Neuronal stem cell (in vitro differentiated cells): ENCODE measurements around the gene ULK4.

Source experiments
- DNase-seq: peaks from one replicate; pipeline ENCODE4 v3.0.0-alpha.2; 2013; ENCODE audit warnings: low spot score
- H2AFZ ChIP-seq: one replicate; pipeline ENCODE4 v1.6.1; 2013; ENCODE audit warnings: mild to moderate bottlenecking, low read length, inconsistent platforms
- H2AK5ac ChIP-seq: 2 replicates; pipeline ENCODE4 v1.6.1; 2013; ENCODE audit warnings: low read depth, mild to moderate bottlenecking, inconsistent platforms, low read length, moderate library complexity, mixed read lengths
- H2BK120ac ChIP-seq: 2 replicates; pipeline ENCODE4 v1.6.1; 2013; ENCODE audit warnings: low read depth, mild to moderate bottlenecking, inconsistent platforms, low read length, moderate library complexity, mixed read lengths
- H2BK12ac ChIP-seq: one replicate; pipeline ENCODE4 v1.6.1; 2013; ENCODE audit warnings: low read length, inconsistent platforms
- H2BK15ac ChIP-seq: 2 replicates; pipeline ENCODE4 v1.6.1; 2013; ENCODE audit warnings: mild to moderate bottlenecking, low read length, inconsistent platforms, mixed read lengths
- H2BK5ac ChIP-seq: one replicate; pipeline ENCODE4 v1.6.1; 2013; ENCODE audit warnings: inconsistent platforms, mild to moderate bottlenecking, low read length, moderate library complexity
- H3K14ac ChIP-seq: one replicate; pipeline ENCODE4 v1.6.1; 2013; ENCODE audit warnings: low read length, inconsistent platforms
- H3K18ac ChIP-seq: 2 replicates; pipeline ENCODE4 v1.6.1; 2013; ENCODE audit warnings: low read length, inconsistent platforms
- H3K23ac ChIP-seq: 2 replicates; pipeline ENCODE4 v1.6.1; 2013; ENCODE audit warnings: low read depth, mild to moderate bottlenecking, mixed read lengths, low read length, inconsistent platforms; ENCODE audit not compliant: poor library complexity
- H3K27ac ChIP-seq: replicated peaks from 3 replicates; pipeline ENCODE4 v1.5.1; 2013; ENCODE audit warnings: low read length, inconsistent platforms
- H3K27me3 ChIP-seq, 3 experiments: 2 replicates each; pipeline ENCODE4 v1.6.1; 2013; ENCODE audit warnings: low read length in 3 of 3, mild to moderate bottlenecking in 2 of 3, inconsistent platforms in 1 of 3, low read depth in 1 of 3, mixed read lengths in 1 of 3, moderate library complexity in 1 of 3; ENCODE audit not compliant: control insufficient read depth in 3 of 3, insufficient read depth in 3 of 3
- H3K36me3 ChIP-seq, 2 donors: replicated peaks in 1 of 2; 2 replicates each; pipeline ENCODE4 v1.6.1; 2013; ENCODE audit warnings: low read length in 2 of 2; ENCODE audit not compliant: control insufficient read depth in 2 of 2, insufficient read depth in 2 of 2
- H3K4ac ChIP-seq: 2 replicates; pipeline ENCODE4 v1.6.1; 2013; ENCODE audit warnings: inconsistent platforms, mild to moderate bottlenecking, low read length, moderate library complexity
- H3K4me1 ChIP-seq, 2 donors: 1 replicate in 1 of 2; 2 replicates in 1 of 2; pipeline ENCODE4 v1.6.1; 2013; ENCODE audit warnings: low read length in 2 of 2, low read depth in 1 of 2; ENCODE audit not compliant: control insufficient read depth in 2 of 2, insufficient read depth in 1 of 2
- H3K4me2 ChIP-seq: one replicate; pipeline ENCODE4 v1.6.1; 2013; ENCODE audit warnings: mild to moderate bottlenecking, low read length, inconsistent platforms; ENCODE audit not compliant: insufficient read depth, poor library complexity, severe bottlenecking
- H3K4me3 ChIP-seq, 2 donors: 2 replicates each; pipeline ENCODE4 v1.5.1; 2013; ENCODE audit warnings: low read length in 2 of 2, mild to moderate bottlenecking in 2 of 2, inconsistent platforms in 1 of 2, moderate library complexity in 1 of 2
- H3K79me1 ChIP-seq: one replicate; pipeline ENCODE4 v1.6.1; 2013; ENCODE audit warnings: low read depth, mild to moderate bottlenecking, inconsistent platforms, low read length, moderate library complexity
- H3K9ac ChIP-seq: one replicate; pipeline ENCODE4 v1.6.1; 2013; ENCODE audit warnings: mild to moderate bottlenecking, low read depth, low read length, inconsistent platforms; ENCODE audit not compliant: poor library complexity
- H3K9me3 ChIP-seq, 2 donors: replicated peaks in 1 of 2; 2 replicates each; pipeline versions ENCODE3 to v1.6.1; 2013; ENCODE audit warnings: low read length in 2 of 2, mild to moderate bottlenecking in 2 of 2, inconsistent platforms in 1 of 2, low read depth in 1 of 2, mixed read lengths in 1 of 2, moderate library complexity in 1 of 2; ENCODE audit not compliant: control insufficient read depth in 2 of 2, insufficient read depth in 1 of 2
- H4K8ac ChIP-seq: one replicate; pipeline ENCODE4 v1.6.1; 2013; ENCODE audit warnings: low read depth, mild to moderate bottlenecking, inconsistent platforms, low read length, moderate library complexity
- H4K91ac ChIP-seq: one replicate; pipeline ENCODE4 v1.6.1; 2013; ENCODE audit warnings: low read length, low read depth, mild to moderate bottlenecking, inconsistent platforms; ENCODE audit not compliant: poor library complexity
- WGBS, 2 donors: extraction: QIAGEN DNeasy Blood & Tissue Kit; methylation state at CpG; one replicate each; pipeline ENCODE4 v1.1.7; 2013; ENCODE audit warnings: missing lambda C conversion rate in 2 of 2, mixed read lengths in 1 of 2; ENCODE audit not compliant: insufficient read length in 2 of 2, insufficient replicate concordance in 1 of 2; ENCODE audit errors: extremely low coverage in 2 of 2; 5-methylcytosine and 5-hydroxymethylcytosine counted together

Gene ULK4

DNA sequence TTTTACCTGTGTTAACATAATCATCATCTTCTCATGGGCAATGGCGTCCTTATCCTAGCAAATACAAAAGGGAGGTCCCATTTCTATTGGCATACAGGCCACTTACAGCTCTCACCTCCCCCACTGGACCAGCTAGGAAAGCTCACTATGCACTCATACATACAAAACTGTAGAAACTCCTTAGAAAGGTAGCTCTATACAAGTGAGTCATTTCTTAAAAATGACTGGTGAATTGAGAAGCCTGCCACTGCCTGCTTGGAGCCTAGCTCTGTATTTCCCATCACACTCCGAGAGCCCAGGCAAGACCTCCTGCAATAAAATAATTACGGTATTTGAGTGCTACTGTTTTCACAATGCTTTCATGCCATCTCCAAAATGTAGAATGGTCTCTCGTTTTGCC, 321.8 kb downstream of the ULK4 start:
- Histone ChIP-seq H2BK15ac (no peak overlapping the region), H3K27ac (no peak overlapping the region), H2BK120ac (no peak overlapping the region), H2AFZ (no peak overlapping the region), H2AK5ac (no peak overlapping the region), H3K4me2 (no peak overlapping the region), H4K91ac (no peak overlapping the region), H3K4ac (no peak overlapping the region), H3K4me1 (no peaks in the 10 kb centered on the region), H3K18ac (no peak overlapping the region), H3K36me3 (no peaks in the 10 kb centered on the region), H2BK12ac (no peak overlapping the region), H3K9ac (no peak overlapping the region), H2BK5ac (no peak overlapping the region), H3K14ac (no peak overlapping the region), H3K79me1 (no peaks in the 10 kb centered on the region), H4K8ac (no peak overlapping the region), H3K4me3 (no peak overlapping the region), H3K23ac (no peak overlapping the region), H3K9me3 (no peaks in the 10 kb centered on the region), H3K27me3 (no peaks in the 10 kb centered on the region)
- no CpG with 5 or more reads among the region's 4 CpGs for WGBS, 2 donors
- DNase-seq = no peak

- Histone ChIP-seq H3K4me3 (no peak overlapping the region), H2BK15ac (no peak overlapping the region), H2BK120ac (no peak overlapping the region), H3K14ac (no peak overlapping the region), H3K27ac (no peak overlapping the region), H3K23ac (no peak overlapping the region), H3K27me3 (no peaks in the 10 kb centered on the region), H4K8ac (no peak overlapping the region), H2AK5ac (no peak overlapping the region), H2BK5ac (no peak overlapping the region), H3K18ac (no peak overlapping the region), H3K4me1 (no peaks in the 10 kb centered on the region), H2AFZ (no peak overlapping the region), H3K36me3 (no peaks in the 10 kb centered on the region), H3K9ac (no peak overlapping the region), H3K4ac (no peak overlapping the region), H3K4me2 (no peak overlapping the region), H4K91ac (no peak overlapping the region), H3K79me1 (no peaks in the 10 kb centered on the region), H2BK12ac (no peak overlapping the region), H3K9me3 (no peaks in the 10 kb centered on the region)
- DNase-seq = no peak
- WGBS, 2 donors = no CpG with 5 or more reads among the region's 2 CpGs
These were observed 323.5 kb downstream of the ULK4 start for GRCh38 chr3:41638381-41638780.

- no peak overlapping the region for H3K4ac ChIP-seq
- H2BK12ac ChIP-seq = no peak overlapping the region
- H3K14ac ChIP-seq = no peak overlapping the region
- H3K18ac ChIP-seq = no peak overlapping the region
- no peak overlapping the region for H2AK5ac ChIP-seq
- H3K79me1 ChIP-seq = no peaks in the 10 kb centered on the region
- H4K8ac ChIP-seq = no peak overlapping the region
- no peak overlapping the region for H2BK5ac ChIP-seq
- DNase-seq = no peak
- H2AFZ ChIP-seq = no peak overlapping the region
- H3K4me3 ChIP-seq = no peak overlapping the region
- no peak overlapping the region for H2BK120ac ChIP-seq
- no peaks in the 10 kb centered on the region for H3K9me3 ChIP-seq
- no peak overlapping the region for H3K4me2 ChIP-seq
- no peaks in the 10 kb centered on the region for H3K36me3 ChIP-seq
- H3K9ac ChIP-seq = no peak overlapping the region
- H3K27ac ChIP-seq = no peak overlapping the region
- H2BK15ac ChIP-seq = no peak overlapping the region
- H3K4me1 ChIP-seq = no peaks in the 10 kb centered on the region
- H3K27me3 ChIP-seq = no peaks in the 10 kb centered on the region
- H3K23ac ChIP-seq = no peak overlapping the region
- H4K91ac ChIP-seq = no peak overlapping the region
These were observed 329.2 kb downstream of the ULK4 start for GRCh38 chr3:41632700-41633099.

GRCh38 chr3:41630708-41631107, 331.2 kb downstream of the ULK4 start:
- H3K27ac ChIP-seq = no peak overlapping the region
- H3K36me3 ChIP-seq = no peaks in the 10 kb centered on the region
- H2BK12ac ChIP-seq = no peak overlapping the region
- H3K4ac ChIP-seq = no peak overlapping the region
- no peaks in the 10 kb centered on the region for H3K27me3 ChIP-seq
- H2BK120ac ChIP-seq = no peak overlapping the region
- no peaks in the 10 kb centered on the region for H3K9me3 ChIP-seq
- no peaks in the 10 kb centered on the region for H3K4me1 ChIP-seq
- H3K23ac ChIP-seq = no peak overlapping the region
- H4K91ac ChIP-seq = no peak overlapping the region
- H2AFZ ChIP-seq = no peak overlapping the region
- no peak overlapping the region for H3K4me3 ChIP-seq
- H3K14ac ChIP-seq = no peak overlapping the region
- H2BK15ac ChIP-seq = no peak overlapping the region
- no peak overlapping the region for H2BK5ac ChIP-seq
- H3K9ac ChIP-seq = no peak overlapping the region
- H3K18ac ChIP-seq = no peak overlapping the region
- H2AK5ac ChIP-seq = no peak overlapping the region
- H3K79me1 ChIP-seq = no peaks in the 10 kb centered on the region
- no peak overlapping the region for H4K8ac ChIP-seq
- no peak for DNase-seq
- H3K4me2 ChIP-seq = no peak overlapping the region
